ENCODE data around the gene TLE7.

TLE7 gene

DNA sequence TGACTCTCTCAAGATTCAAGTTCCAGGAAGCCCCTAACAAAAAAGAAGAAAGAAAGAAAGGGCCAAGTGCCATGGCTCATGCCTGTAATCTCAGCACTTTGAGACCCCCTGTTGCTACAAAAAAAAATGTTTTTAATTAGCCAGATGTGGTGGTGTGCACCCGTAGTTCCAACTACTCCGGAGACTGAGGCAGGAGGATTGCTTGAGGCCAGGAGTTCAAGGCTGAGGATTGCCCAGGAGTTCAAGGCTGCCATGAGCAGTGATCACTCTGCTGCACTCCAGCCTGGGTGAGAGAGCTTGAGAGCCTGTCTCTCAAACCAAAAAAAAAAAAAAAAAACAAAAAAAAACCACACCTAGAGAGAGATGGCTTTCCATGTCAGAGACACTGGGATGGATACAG, 18.8 kb downstream of the TLE7 start:
- 91 to 94% methylated on average over 2 of the region's 2 CpGs for WGBS, 2 experiments
- Histone ChIP-seq H3K27me3 (ENCODE audit: control insufficient read depth, insufficient read depth, low read length, poor library complexity, severe bottlenecking) (peaks cover 34% of the 10 kb centered on the region), H3K9me3 (ENCODE audit: control insufficient read depth, low read length) (no peaks in the 10 kb centered on the region), H3K27ac (ENCODE audit: insufficient read depth, low read depth, low read length, poor library complexity, severe bottlenecking) (no peak overlapping the region), H3K36me3 (ENCODE audit: control insufficient read depth, insufficient read depth, low read length) (no peaks in the 10 kb centered on the region), H3K4me3 (ENCODE audit: insufficient read depth, low read depth, low read length) (no peak overlapping the region), H3K4me1 (ENCODE audit: control insufficient read depth, insufficient read depth, low read length) (no peaks in the 10 kb centered on the region)

DNA sequence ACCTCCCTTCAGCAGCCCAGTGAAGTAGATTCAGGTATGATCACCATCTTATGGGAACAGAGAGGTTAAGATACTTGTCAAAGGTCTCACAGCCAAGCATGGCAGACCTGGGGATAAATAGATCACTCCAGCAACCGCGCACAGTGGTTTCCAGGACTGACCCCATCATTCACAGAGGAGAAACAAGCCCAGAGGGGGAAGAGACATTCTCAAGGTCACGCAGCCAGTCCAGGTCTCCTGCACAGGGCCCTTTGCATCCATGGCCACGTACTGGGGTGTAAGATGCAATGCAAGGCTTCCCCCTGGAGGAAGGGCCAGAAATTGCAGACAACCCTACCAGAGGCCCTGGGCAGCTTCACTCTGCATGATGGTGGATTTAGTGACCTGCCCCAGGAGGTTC, 19.9 kb downstream of the TLE7 start:
- 66 to 73% methylated on average over 4 of the region's 4 CpGs for WGBS, 2 experiments
- no peaks in the 10 kb centered on the region for H3K4me1 ChIP-seq (ENCODE audit: control insufficient read depth, insufficient read depth, low read length)
- no peaks in the 10 kb centered on the region for H3K9me3 ChIP-seq (ENCODE audit: control insufficient read depth, low read length)
- no peaks in the 10 kb centered on the region for H3K36me3 ChIP-seq (ENCODE audit: control insufficient read depth, insufficient read depth, low read length)
- no peak overlapping the region for H3K27ac ChIP-seq (ENCODE audit: insufficient read depth, low read depth, low read length, poor library complexity, severe bottlenecking)
- H3K27me3 ChIP-seq (ENCODE audit: control insufficient read depth, insufficient read depth, low read length, poor library complexity, severe bottlenecking), result peaks cover 30% of the 10 kb centered on the region
- no peak overlapping the region for H3K4me3 ChIP-seq (ENCODE audit: insufficient read depth, low read depth, low read length)

- no peak overlapping the region for H3K27ac ChIP-seq (ENCODE audit: insufficient read depth, low read depth, low read length, poor library complexity, severe bottlenecking)
- no peaks in the 10 kb centered on the region for H3K27me3 ChIP-seq (ENCODE audit: control insufficient read depth, insufficient read depth, low read length, poor library complexity, severe bottlenecking)
- no peak overlapping the region for H3K4me3 ChIP-seq (ENCODE audit: insufficient read depth, low read depth, low read length)
- H3K4me1 ChIP-seq (ENCODE audit: control insufficient read depth, insufficient read depth, low read length), result no peaks in the 10 kb centered on the region
- no peaks in the 10 kb centered on the region for H3K36me3 ChIP-seq (ENCODE audit: control insufficient read depth, insufficient read depth, low read length)
- no peaks in the 10 kb centered on the region for H3K9me3 ChIP-seq (ENCODE audit: control insufficient read depth, low read length)
- WGBS, 2 experiments, result 97 to 98% methylated on average over 5 of the region's 5 CpGs
Observed at GRCh38 chr16:71414038-71414437, 27.8 kb downstream of the TLE7 start.

DNA sequence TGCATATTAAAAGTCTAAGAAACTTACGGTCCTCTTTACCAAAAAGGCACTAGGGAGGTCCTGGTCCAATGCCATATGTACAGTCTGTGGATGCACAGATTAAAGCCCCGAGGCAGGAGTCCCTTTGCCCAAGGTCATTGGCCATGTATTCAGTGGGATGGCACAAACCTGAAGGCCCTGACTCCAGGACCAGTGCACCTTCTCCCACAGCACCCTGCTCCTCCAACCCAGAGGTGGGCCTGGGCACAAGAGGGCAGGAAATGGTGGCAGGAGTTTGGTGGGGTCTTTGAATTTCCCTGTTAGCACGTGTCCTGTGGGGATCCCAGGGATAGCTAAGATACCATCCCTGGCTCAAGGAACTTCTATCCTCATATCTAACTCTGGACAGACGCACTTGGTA, 28.5 kb downstream of the TLE7 start:
- Histone ChIP-seq H3K27me3 (ENCODE audit: control insufficient read depth, insufficient read depth, low read length, poor library complexity, severe bottlenecking) (no peaks in the 10 kb centered on the region), H3K9me3 (ENCODE audit: control insufficient read depth, low read length) (no peaks in the 10 kb centered on the region), H3K27ac (ENCODE audit: insufficient read depth, low read depth, low read length, poor library complexity, severe bottlenecking) (no peak overlapping the region), H3K4me3 (ENCODE audit: insufficient read depth, low read depth, low read length) (no peak overlapping the region), H3K4me1 (ENCODE audit: control insufficient read depth, insufficient read depth, low read length) (no peaks in the 10 kb centered on the region), H3K36me3 (ENCODE audit: control insufficient read depth, insufficient read depth, low read length) (no peaks in the 10 kb centered on the region)
- WGBS, 2 experiments, result 90 to 94% methylated on average over 4 of the region's 4 CpGs

GRCh38 chr16:71412270-71413160, 29.3 kb downstream of the TLE7 start:
- Histone ChIP-seq H3K27ac (ENCODE audit: insufficient read depth, low read depth, low read length, poor library complexity, severe bottlenecking) (no peak overlapping the region), H3K9me3 (ENCODE audit: control insufficient read depth, low read length) (no peaks in the 10 kb centered on the region), H3K4me3 (ENCODE audit: insufficient read depth, low read depth, low read length) (peak overlapping the region; percentile 40), H3K36me3 (ENCODE audit: control insufficient read depth, insufficient read depth, low read length) (no peaks in the 10 kb centered on the region), H3K4me1 (ENCODE audit: control insufficient read depth, insufficient read depth, low read length) (no peaks in the 10 kb centered on the region), H3K27me3 (ENCODE audit: control insufficient read depth, insufficient read depth, low read length, poor library complexity, severe bottlenecking) (no peaks in the 10 kb centered on the region)
- 12% methylated on average over 24 of the region's 24 CpGs for WGBS, 2 experiments

- no peaks in the 10 kb centered on the region for H3K36me3 ChIP-seq (ENCODE audit: control insufficient read depth, insufficient read depth, low read length)
- no peaks in the 10 kb centered on the region for H3K9me3 ChIP-seq (ENCODE audit: control insufficient read depth, low read length)
- H3K4me1 ChIP-seq (ENCODE audit: control insufficient read depth, insufficient read depth, low read length), result no peaks in the 10 kb centered on the region
- H3K27me3 ChIP-seq (ENCODE audit: control insufficient read depth, insufficient read depth, low read length, poor library complexity, severe bottlenecking), result no peaks in the 10 kb centered on the region
- H3K27ac ChIP-seq (ENCODE audit: insufficient read depth, low read depth, low read length, poor library complexity, severe bottlenecking), result no peak overlapping the region
- whole genome bisulfite sequencing, 2 experiments, result 94 to 95% methylated on average over 5 of the region's 5 CpGs
- no peak overlapping the region for H3K4me3 ChIP-seq (ENCODE audit: insufficient read depth, low read depth, low read length)
Observed at GRCh38 chr16:71410146-71410545, 31.7 kb downstream of the TLE7 start.

- Histone ChIP-seq H3K27me3 (ENCODE audit: control insufficient read depth, insufficient read depth, low read length, poor library complexity, severe bottlenecking) (no peaks in the 10 kb centered on the region), H3K27ac (ENCODE audit: insufficient read depth, low read depth, low read length, poor library complexity, severe bottlenecking) (no peak overlapping the region), H3K4me1 (ENCODE audit: control insufficient read depth, insufficient read depth, low read length) (no peaks in the 10 kb centered on the region), H3K4me3 (ENCODE audit: insufficient read depth, low read depth, low read length) (no peak overlapping the region), H3K36me3 (ENCODE audit: control insufficient read depth, insufficient read depth, low read length) (no peaks in the 10 kb centered on the region), H3K9me3 (ENCODE audit: control insufficient read depth, low read length) (no peaks in the 10 kb centered on the region)
- WGBS, 2 experiments, result 89 to 91% methylated on average over 16 of the region's 16 CpGs
Observed at GRCh38 chr16:71409011-71409775, 32.7 kb downstream of the TLE7 start.

GRCh38 chr16:71408536-71408935, 33.3 kb downstream of the TLE7 start:
- Histone ChIP-seq H3K9me3 (ENCODE audit: control insufficient read depth, low read length) (no peaks in the 10 kb centered on the region), H3K4me1 (ENCODE audit: control insufficient read depth, insufficient read depth, low read length) (no peaks in the 10 kb centered on the region), H3K4me3 (ENCODE audit: insufficient read depth, low read depth, low read length) (no peak overlapping the region), H3K36me3 (ENCODE audit: control insufficient read depth, insufficient read depth, low read length) (no peaks in the 10 kb centered on the region), H3K27me3 (ENCODE audit: control insufficient read depth, insufficient read depth, low read length, poor library complexity, severe bottlenecking) (no peaks in the 10 kb centered on the region), H3K27ac (ENCODE audit: insufficient read depth, low read depth, low read length, poor library complexity, severe bottlenecking) (no peak overlapping the region)
- 89 to 90% methylated on average over 3 of the region's 3 CpGs for whole genome bisulfite sequencing, 2 experiments

DNA sequence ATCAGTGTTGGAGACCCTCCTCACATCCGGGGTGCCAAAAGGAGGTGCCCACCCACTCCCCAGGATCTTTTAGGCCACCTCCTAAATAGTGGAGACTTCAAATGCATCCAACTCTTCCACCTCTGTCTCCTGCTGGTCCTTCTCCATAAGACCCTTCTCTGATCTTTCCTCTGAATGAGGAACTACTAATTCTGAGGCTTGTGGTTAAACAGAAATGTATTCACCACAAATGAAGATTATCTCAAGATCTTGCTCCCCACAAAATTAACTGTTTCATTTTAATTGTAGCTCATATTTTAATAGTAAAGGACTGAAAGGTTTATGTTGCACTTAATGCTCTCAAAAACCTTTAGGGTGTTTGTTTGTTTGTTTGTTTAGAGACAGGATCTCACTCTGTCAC, 34.1 kb downstream of the TLE7 start:
- H3K4me1 ChIP-seq (ENCODE audit: control insufficient read depth, insufficient read depth, low read length), result no peaks in the 10 kb centered on the region
- no peak overlapping the region for H3K4me3 ChIP-seq (ENCODE audit: insufficient read depth, low read depth, low read length)
- no peaks in the 10 kb centered on the region for H3K27me3 ChIP-seq (ENCODE audit: control insufficient read depth, insufficient read depth, low read length, poor library complexity, severe bottlenecking)
- H3K36me3 ChIP-seq (ENCODE audit: control insufficient read depth, insufficient read depth, low read length), result no peaks in the 10 kb centered on the region
- no peaks in the 10 kb centered on the region for H3K9me3 ChIP-seq (ENCODE audit: control insufficient read depth, low read length)
- H3K27ac ChIP-seq (ENCODE audit: insufficient read depth, low read depth, low read length, poor library complexity, severe bottlenecking), result no peak overlapping the region
- 83 to 88% methylated on average over 1 of the region's 1 CpG for WGBS, 2 experiments

GRCh38 chr16:71406724-71407123, 35.1 kb downstream of the TLE7 start:
- H3K9me3 ChIP-seq (ENCODE audit: control insufficient read depth, low read length), result no peaks in the 10 kb centered on the region
- H3K4me3 ChIP-seq (ENCODE audit: insufficient read depth, low read depth, low read length), result no peak overlapping the region
- WGBS, 2 experiments, result 84 to 87% methylated on average over 8 of the region's 8 CpGs
- no peaks in the 10 kb centered on the region for H3K36me3 ChIP-seq (ENCODE audit: control insufficient read depth, insufficient read depth, low read length)
- H3K27ac ChIP-seq (ENCODE audit: insufficient read depth, low read depth, low read length, poor library complexity, severe bottlenecking), result no peak overlapping the region
- no peaks in the 10 kb centered on the region for H3K27me3 ChIP-seq (ENCODE audit: control insufficient read depth, insufficient read depth, low read length, poor library complexity, severe bottlenecking)
- H3K4me1 ChIP-seq (ENCODE audit: control insufficient read depth, insufficient read depth, low read length), result no peaks in the 10 kb centered on the region
